Activated naive CD8-positive, alpha-beta T cell treated with anti-CD3 and anti-CD28 coated beads, Interleukin-2, amount 50 U/mL, for 16 hours (primary cell): ENCODE measurements around the gene NR2C2AP.

ENCODE experiments used
- DNase-seq: peaks from one replicate; pipeline ENCODE4 v3.0.0-alpha.2; 2020; ENCODE audit warnings: low read depth, low spot score

Gene NR2C2AP

GRCh38 chr19:19152668-19153384 is 50.4 kb downstream of the NR2C2AP start:
- no peak for DNase-seq

- no peak for DNase-seq
Measured at GRCh38 chr19:19151418-19151817, 51.8 kb downstream of the NR2C2AP start.
